ENCODE data around the gene ENAH.

DNA sequence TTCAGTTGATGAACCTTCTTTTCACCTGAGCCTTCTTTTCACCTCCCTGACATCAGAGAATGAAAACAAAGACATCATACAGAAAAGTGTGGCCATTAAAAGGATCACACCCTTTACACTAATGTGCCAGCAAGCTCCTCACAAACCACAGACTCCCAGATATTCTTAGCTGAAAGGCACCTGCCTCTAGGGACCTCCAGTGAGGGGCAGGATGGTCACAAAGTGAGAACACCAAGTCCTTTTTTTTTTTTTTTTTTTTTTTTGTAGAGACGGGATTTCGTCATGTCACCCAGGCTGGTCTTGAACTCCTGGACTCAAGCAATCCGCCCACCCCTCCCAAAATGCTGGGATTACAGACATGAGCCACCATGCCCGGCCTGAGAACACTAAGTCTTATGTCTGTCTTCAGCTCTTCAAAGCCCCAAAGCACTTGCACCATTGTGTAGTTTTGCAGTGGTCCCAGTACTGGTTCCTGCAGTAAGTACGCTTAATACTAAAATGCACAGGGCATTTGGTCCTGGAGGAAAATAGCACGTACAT is 166.9 kb downstream of the ENAH start:
- TF ChIP-seq, protein P1, sequence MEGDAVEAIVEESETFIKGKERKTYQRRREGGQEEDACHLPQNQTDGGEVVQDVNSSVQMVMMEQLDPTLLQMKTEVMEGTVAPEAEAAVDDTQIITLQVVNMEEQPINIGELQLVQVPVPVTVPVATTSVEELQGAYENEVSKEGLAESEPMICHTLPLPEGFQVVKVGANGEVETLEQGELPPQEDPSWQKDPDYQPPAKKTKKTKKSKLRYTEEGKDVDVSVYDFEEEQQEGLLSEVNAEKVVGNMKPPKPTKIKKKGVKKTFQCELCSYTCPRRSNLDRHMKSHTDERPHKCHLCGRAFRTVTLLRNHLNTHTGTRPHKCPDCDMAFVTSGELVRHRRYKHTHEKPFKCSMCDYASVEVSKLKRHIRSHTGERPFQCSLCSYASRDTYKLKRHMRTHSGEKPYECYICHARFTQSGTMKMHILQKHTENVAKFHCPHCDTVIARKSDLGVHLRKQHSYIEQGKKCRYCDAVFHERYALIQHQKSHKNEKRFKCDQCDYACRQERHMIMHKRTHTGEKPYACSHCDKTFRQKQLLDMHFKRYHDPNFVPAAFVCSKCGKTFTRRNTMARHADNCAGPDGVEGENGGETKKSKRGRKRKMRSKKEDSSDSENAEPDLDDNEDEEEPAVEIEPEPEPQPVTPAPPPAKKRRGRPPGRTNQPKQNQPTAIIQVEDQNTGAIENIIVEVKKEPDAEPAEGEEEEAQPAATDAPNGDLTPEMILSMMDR (IDR thresholded peaks at IDR 0.05) = no peak
- no peak for TF ChIP-seq EP300 (IDR thresholded peaks at IDR 0.05)
- no peak for TF ChIP-seq POLR2A (IDR thresholded peaks at IDR 0.05)
